Body of pancreas (tissue), 4 donors: Measurements from ENCODE around the gene PIF1.

Source experiments
- POLR2A ChIP-seq, 3 donors: fragments of 450-650 bp; IDR thresholded peaks; one replicate each; pipeline ENCODE4 v1.6.1; 2016; ENCODE audit warnings: antibody characterized with exemption in 3 of 3, mild to moderate bottlenecking in 2 of 3
- TF ChIP-seq, protein P1 (sequence below), 7 experiments: fragments of 450-650 bp in 4 of 7; fragments of 200-600 bp in 3 of 7; sonication (generic) in 3 of 7; IDR thresholded peaks; one replicate each; pipeline ENCODE4 v1.5.1; 2016 to 2019; ENCODE audit warnings: antibody characterized with exemption in 7 of 7

DNA sequence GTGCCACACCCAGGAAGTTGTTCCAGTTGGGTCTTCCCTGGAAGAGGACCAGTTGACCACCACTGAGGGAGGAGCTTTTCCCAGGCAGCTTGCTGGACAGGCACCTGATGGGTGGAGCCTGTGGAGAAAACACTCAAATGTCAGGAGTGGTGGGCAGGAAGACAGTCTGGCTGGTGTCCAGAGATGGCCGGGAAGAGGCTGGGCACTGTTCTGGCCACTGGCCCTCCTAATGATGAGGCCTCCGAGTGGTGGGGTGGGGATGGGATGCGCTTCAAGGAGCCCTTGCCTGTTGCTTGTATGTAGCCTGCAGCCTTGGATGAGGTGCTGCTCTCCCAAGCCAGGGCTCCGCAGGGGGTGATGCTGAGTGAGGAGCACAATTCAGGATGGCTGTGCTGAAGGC, 28.6 kb upstream of the PIF1 start:
- TF ChIP-seq, protein P1, sequence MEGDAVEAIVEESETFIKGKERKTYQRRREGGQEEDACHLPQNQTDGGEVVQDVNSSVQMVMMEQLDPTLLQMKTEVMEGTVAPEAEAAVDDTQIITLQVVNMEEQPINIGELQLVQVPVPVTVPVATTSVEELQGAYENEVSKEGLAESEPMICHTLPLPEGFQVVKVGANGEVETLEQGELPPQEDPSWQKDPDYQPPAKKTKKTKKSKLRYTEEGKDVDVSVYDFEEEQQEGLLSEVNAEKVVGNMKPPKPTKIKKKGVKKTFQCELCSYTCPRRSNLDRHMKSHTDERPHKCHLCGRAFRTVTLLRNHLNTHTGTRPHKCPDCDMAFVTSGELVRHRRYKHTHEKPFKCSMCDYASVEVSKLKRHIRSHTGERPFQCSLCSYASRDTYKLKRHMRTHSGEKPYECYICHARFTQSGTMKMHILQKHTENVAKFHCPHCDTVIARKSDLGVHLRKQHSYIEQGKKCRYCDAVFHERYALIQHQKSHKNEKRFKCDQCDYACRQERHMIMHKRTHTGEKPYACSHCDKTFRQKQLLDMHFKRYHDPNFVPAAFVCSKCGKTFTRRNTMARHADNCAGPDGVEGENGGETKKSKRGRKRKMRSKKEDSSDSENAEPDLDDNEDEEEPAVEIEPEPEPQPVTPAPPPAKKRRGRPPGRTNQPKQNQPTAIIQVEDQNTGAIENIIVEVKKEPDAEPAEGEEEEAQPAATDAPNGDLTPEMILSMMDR (IDR thresholded peaks at IDR 0.05) = no peak
- TF ChIP-seq POLR2A (IDR thresholded peaks at IDR 0.05) = no peak
